C4-2B (cell line): ENCODE measurements around the gene ZDHHC3.
A peak's percentile ranks its signal among the peaks of the same experiment; 100 is the strongest.

Experiments
- H3K27ac ChIP-seq: fragments of 450-650 bp; 2 replicates; pipeline ENCODE4 v1.5.1; 2017
- ZFX ChIP-seq: fragments of 450-650 bp; IDR thresholded peaks from 2 replicates; pipeline ENCODE4 v1.6.1; 2017
- TF ChIP-seq, protein P1 (sequence below): fragments of 450-650 bp; conservative IDR thresholded peaks from 2 replicates; pipeline ENCODE4 v1.5.1; 2017; ENCODE audit warnings: mild to moderate bottlenecking

ZDHHC3 gene

DNA sequence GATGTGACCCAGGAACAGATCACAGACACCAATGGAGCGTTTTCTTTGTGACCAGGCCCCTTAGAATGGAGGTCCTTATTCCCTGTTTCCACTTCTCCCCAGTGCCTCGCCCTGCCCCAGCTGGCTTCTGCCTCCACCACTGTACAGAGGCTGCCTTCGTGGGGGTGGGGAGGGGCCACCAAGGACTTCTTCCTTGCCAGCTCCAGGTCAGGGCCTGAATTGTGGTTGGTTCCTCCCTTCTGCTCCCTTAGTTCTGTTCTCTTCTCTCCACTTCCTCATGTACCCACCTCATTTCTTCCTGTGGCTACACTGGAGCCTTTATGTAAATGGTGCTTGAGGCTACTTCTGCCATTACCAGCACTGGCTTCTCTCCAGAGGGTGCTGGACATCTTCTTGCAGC lies 85.1 kb downstream of the ZDHHC3 start:
- no peak overlapping the region for H3K27ac ChIP-seq
- no peak for TF ChIP-seq ZFX
- TF ChIP-seq, protein P1, sequence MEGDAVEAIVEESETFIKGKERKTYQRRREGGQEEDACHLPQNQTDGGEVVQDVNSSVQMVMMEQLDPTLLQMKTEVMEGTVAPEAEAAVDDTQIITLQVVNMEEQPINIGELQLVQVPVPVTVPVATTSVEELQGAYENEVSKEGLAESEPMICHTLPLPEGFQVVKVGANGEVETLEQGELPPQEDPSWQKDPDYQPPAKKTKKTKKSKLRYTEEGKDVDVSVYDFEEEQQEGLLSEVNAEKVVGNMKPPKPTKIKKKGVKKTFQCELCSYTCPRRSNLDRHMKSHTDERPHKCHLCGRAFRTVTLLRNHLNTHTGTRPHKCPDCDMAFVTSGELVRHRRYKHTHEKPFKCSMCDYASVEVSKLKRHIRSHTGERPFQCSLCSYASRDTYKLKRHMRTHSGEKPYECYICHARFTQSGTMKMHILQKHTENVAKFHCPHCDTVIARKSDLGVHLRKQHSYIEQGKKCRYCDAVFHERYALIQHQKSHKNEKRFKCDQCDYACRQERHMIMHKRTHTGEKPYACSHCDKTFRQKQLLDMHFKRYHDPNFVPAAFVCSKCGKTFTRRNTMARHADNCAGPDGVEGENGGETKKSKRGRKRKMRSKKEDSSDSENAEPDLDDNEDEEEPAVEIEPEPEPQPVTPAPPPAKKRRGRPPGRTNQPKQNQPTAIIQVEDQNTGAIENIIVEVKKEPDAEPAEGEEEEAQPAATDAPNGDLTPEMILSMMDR, result no peak

- TF ChIP-seq, protein P1, result no peak
- TF ChIP-seq ZFX, result no peak
- no peak overlapping the region for H3K27ac ChIP-seq
These were observed 85.7 kb downstream of the ZDHHC3 start for GRCh38 chr3:44890258-44890657.

- no peak for TF ChIP-seq ZFX
- TF ChIP-seq, protein P1, result no peak
- H3K27ac ChIP-seq, result peak overlapping the region; percentile 44
These were observed 88.9 kb downstream of the ZDHHC3 start for GRCh38 chr3:44887101-44887500.

DNA sequence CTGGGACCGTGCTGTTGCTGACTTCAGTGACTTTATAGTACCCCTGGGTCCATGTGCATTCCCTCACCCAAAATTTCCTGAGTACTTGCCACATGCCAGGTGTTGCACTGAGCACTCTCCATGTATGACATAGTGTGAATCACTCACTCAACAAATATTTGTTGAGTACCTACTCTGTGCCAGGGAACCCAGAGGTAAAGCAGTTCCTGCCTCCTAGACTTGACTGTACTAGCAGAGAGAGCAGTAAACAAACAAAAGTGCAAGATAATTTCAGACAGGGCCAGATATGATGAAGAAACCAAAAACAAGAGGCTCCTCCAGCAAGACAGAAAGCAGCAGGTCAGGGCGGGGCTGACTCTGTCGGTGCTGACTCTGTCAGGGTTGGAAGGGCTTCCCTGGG lies 89.4 kb downstream of the ZDHHC3 start:
- TF ChIP-seq, protein P1, result no peak
- no peak for TF ChIP-seq ZFX
- peak overlapping the region; percentile 44 for H3K27ac ChIP-seq

DNA sequence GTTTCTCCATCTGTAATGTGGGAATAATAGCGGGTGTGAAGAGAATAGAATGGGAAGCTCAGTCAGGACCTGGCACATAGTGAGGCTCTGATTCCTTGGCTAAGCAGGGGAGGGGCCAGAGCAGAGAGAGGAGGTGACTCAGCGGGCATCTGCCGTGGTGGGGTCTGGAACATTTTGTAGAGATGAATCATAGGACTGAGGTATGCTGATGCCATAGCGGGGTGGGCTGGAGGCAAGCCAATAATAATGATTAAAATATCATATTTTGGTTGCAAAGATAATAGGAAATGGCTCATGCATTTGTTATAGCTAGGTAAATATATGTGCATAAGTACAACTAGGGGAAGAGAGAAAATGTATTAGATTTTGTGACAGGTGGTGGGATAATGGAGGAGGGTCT lies 90.4 kb downstream of the ZDHHC3 start:
- no peak overlapping the region for H3K27ac ChIP-seq

DNA sequence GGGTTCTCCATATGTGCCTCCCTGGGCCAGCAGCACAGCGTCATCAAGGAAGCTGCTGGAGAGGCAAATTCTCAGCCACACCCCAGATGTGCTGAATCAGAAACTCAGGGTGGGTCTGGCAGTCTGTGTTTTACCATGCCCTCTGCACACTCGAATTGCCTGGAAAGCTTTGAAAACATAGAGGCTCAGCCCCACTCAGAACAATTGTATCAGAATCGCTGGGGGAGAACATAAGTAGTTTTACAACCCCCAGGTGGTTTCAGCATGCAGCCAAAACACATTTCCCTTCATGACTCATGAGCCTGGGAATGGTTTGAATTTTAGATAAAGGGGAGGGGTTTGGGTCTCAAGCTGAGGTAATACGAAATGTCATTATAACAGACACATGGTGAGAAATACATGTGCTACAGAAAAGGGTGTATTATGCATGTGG lies 92.0 kb downstream of the ZDHHC3 start:
- H3K27ac ChIP-seq, result no peak overlapping the region
- TF ChIP-seq ZFX, result no peak
- TF ChIP-seq, protein P1, result no peak

More for the DNA sequence above, 90.4 kb downstream of the ZDHHC3 start:
- no peak for TF ChIP-seq ZFX
- TF ChIP-seq, protein P1, result no peak

DNA sequence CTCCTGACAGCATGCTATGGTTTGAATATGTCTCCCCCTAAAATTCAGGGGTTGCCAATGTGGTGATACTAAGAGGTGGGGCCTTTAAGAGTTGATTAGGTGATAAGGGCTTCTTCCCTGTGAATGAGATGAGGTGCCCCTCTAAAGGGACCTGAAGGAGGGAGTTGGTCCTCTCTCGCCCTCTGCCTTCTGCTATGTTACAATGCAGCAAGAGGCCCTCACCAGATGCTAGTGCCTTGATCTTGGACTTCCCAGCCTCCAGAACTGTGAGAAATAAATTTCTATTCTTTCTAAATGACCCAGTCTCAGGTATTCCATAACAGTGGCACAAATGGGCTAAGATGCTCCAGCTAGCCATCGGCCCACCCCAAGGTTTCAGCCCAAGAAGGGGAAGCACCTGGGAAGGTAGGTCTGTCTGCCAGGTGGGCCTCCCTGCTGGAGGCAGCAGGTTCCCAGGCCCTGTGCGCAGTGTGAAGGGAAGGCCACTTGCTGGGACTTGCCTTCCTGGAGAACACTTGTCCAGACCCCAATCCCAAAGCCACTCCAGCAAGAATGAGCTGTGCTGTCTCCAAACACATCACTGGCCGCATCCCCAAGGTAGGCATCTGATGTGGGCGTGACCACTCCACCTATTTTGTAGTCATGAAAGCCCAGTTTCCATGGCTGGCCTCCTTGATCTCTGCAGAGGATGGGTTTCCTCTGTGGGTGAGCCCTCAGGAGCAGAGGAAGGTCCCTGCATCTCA lies 92.6 kb downstream of the ZDHHC3 start:
- TF ChIP-seq ZFX, result no peak
- TF ChIP-seq, protein P1, result no peak
- H3K27ac ChIP-seq, result no peak overlapping the region
